Measurements from ENCODE around the gene CEACAM5.
"Not testable (repeated sequence)": the region's sequence is repeated elsewhere in the genome, so short reads cannot be mapped to it uniquely, and the experiment has no call there.

Gene CEACAM5

DNA sequence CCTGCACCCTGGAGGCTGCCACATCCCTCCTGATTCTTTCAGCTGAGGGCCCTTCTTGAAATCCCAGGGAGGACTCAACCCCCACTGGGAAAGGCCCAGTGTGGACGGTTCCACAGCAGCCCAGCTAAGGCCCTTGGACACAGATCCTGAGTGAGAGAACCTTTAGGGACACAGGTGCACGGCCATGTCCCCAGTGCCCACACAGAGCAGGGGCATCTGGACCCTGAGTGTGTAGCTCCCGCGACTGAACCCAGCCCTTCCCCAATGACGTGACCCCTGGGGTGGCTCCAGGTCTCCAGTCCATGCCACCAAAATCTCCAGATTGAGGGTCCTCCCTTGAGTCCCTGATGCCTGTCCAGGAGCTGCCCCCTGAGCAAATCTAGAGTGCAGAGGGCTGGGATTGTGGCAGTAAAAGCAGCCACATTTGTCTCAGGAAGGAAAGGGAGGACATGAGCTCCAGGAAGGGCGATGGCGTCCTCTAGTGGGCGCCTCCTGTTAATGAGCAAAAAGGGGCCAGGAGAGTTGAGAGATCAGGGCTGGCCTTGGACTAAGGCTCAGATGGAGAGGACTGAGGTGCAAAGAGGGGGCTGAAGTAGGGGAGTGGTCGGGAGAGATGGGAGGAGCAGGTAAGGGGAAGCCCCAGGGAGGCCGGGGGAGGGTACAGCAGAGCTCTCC is 6.9 kb upstream of the CEACAM5 start:
- DNase-seq, result no peak

DNA sequence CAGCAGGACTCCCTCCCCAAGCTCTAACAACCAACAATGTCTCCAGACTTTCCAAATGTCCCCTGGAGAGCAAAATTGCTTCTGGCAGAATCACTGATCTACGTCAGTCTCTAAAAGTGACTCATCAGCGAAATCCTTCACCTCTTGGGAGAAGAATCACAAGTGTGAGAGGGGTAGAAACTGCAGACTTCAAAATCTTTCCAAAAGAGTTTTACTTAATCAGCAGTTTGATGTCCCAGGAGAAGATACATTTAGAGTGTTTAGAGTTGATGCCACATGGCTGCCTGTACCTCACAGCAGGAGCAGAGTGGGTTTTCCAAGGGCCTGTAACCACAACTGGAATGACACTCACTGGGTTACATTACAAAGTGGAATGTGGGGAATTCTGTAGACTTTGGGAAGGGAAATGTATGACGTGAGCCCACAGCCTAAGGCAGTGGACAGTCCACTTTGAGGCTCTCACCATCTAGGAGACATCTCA is 6.2 kb upstream of the CEACAM5 start:
- no peak for DNase-seq

DNA sequence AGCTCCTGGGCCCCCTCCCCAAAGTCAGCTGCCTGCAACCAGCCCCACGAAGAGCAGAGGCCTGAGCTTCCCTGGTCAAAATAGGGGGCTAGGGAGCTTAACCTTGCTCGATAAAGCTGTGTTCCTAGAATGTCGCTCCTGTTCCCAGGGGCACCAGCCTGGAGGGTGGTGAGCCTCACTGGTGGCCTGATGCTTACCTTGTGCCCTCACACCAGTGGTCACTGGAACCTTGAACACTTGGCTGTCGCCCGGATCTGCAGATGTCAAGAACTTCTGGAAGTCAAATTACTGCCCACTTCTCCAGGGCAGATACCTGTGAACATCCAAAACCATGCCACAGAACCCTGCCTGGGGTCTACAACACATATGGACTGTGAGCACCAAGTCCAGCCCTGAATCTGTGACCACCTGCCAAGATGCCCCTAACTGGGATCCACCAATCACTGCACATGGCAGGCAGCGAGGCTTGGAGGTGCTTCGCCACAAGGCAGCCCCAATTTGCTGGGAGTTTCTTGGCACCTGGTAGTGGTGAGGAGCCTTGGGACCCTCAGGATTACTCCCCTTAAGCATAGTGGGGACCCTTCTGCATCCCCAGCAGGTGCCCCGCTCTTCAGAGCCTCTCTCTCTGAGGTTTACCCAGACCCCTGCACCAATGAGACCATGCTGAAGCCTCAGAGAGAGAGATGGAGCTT is 4.7 kb upstream of the CEACAM5 start:
- DNase-seq, result no peak

DNA sequence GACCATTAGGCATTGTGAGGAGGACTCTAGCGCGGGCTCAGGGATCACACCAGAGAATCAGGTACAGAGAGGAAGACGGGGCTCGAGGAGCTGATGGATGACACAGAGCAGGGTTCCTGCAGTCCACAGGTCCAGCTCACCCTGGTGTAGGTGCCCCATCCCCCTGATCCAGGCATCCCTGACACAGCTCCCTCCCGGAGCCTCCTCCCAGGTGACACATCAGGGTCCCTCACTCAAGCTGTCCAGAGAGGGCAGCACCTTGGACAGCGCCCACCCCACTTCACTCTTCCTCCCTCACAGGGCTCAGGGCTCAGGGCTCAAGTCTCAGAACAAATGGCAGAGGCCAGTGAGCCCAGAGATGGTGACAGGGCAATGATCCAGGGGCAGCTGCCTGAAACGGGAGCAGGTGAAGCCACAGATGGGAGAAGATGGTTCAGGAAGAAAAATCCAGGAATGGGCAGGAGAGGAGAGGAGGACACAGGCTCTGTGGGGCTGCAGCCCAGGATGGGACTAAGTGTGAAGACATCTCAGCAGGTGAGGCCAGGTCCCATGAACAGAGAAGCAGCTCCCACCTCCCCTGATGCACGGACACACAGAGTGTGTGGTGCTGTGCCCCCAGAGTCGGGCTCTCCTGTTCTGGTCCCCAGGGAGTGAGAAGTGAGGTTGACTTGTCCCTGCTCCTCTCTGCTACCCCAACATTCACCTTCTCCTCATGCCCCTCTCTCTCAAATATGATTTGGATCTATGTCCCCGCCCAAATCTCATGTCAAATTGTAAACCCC is 2.8 kb upstream of the CEACAM5 start:
- no peak for DNase-seq

DNA sequence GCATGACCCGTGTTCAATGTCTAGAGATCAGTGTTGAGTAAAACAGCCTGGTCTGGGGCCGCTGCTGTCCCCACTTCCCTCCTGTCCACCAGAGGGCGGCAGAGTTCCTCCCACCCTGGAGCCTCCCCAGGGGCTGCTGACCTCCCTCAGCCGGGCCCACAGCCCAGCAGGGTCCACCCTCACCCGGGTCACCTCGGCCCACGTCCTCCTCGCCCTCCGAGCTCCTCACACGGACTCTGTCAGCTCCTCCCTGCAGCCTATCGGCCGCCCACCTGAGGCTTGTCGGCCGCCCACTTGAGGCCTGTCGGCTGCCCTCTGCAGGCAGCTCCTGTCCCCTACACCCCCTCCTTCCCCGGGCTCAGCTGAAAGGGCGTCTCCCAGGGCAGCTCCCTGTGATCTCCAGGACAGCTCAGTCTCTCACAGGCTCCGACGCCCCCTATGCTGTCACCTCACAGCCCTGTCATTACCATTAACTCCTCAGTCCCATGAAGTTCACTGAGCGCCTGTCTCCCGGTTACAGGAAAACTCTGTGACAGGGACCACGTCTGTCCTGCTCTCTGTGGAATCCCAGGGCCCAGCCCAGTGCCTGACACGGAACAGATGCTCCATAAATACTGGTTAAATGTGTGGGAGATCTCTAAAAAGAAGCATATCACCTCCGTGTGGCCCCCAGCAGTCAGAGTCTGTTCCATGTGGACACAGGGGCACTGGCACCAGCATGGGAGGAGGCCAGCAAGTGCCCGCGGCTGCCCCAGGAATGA is 1.5 kb upstream of the CEACAM5 start:
- peak; percentile 64 for DNase-seq

DNA sequence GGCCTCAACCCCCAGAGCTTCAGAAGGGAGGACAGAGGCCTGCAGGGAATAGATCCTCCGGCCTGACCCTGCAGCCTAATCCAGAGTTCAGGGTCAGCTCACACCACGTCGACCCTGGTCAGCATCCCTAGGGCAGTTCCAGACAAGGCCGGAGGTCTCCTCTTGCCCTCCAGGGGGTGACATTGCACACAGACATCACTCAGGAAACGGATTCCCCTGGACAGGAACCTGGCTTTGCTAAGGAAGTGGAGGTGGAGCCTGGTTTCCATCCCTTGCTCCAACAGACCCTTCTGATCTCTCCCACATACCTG is 969 bp upstream of the CEACAM5 start:
- DNase-seq, result no peak

DNA sequence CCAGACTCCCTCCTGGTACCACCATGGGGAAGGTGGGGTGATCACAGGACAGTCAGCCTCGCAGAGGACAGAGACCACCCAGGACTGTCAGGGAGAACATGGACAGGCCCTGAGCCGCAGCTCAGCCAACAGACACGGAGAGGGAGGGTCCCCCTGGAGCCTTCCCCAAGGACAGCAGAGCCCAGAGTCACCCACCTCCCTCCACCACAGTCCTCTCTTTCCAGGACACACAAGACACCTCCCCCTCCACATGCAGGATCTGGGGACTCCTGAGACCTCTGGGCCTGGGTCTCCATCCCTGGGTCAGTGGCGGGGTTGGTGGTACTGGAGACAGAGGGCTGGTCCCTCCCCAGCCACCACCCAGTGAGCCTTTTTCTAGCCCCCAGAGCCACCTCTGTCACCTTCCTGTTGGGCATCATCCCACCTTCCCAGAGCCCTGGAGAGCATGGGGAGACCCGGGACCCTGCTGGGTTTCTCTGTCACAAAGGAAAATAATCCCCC is 505 bp upstream of the CEACAM5 start:
- no peak for DNase-seq

DNA sequence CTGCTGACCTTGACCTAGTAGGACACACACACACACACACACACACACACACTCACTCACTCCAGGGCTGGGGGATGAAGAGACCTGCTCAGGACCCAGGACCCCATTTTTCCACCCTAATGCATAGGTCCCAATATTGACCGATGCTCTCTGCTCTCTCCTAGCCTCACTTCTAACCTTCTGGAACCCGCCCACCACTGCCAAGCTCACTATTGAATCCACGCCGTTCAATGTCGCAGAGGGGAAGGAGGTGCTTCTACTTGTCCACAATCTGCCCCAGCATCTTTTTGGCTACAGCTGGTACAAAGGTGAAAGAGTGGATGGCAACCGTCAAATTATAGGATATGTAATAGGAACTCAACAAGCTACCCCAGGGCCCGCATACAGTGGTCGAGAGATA is 1.1 kb downstream of the CEACAM5 start:
- not testable (repeated sequence) for DNase-seq

DNA sequence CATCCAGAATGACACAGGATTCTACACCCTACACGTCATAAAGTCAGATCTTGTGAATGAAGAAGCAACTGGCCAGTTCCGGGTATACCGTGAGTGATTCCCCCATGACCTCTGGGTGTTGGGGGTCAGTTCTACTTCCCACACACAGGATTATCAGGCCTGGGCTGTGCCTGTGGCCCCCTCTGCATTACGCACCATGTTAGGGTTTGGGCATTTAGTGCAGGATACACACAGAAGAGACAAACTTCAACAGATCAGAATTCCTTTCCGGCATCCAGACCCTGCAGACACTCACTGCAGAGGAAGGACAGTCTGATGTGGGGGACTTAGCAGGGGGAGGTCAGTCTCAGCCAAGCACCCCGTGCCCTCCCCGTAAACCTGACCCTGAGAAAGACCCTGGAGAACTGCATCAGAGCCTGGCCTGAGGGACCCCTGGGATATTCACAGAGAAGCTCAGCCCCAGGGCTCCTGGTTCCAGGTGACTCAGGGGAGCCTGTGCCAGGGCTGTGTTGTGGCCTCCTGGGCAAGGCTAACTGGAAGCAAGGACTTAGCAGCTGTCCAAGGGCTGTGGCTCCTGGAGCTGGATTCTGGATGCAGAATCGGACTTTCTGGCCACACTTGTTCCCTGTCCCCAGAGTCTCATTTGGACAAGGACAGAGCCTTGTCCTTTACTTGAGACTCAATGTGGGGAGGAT is 1.7 kb downstream of the CEACAM5 start:
- DNase-seq, result no peak

DNA sequence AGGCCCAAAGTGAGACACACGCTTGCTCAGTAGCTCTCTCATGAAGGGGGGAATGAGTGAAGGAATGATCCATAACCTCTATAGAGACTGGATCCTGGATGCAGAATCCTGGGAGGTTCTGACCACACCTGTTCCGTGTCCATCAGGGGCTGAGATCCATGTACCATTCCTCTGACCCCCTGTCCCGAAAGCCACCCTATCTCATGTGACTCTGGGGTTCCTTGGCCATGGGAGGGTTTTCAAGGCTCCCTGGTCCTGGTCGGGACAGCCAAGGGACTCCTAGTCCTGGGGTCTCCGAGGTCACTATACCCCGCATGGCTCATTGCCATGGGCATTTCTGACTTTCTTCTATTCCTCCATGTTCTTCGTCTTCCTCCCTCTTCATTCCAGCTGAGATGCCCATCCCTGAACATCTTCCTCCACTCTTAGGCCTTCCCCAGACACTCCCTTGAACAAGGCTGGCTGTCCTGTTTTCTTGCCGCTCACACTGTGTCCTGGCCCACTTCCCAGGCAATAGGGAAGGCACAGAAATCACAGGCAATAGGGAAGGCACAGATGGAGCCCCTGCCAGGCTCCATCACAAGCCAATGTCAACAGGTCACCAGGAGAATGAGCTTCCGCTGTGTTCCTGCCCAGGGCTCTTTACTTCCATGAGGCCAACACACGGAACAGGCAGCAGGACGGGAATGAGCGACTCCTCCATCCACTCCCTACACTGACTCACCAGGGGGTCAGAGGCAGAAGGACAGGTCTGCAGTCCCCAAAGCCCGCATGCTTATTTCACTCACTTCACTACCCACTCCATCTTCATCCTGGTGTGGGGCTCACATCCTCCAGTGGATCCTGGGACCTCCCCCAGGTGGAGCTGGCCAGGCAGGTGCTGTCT is 3.2 kb downstream of the CEACAM5 start:
- DNase-seq, result no peak

DNA sequence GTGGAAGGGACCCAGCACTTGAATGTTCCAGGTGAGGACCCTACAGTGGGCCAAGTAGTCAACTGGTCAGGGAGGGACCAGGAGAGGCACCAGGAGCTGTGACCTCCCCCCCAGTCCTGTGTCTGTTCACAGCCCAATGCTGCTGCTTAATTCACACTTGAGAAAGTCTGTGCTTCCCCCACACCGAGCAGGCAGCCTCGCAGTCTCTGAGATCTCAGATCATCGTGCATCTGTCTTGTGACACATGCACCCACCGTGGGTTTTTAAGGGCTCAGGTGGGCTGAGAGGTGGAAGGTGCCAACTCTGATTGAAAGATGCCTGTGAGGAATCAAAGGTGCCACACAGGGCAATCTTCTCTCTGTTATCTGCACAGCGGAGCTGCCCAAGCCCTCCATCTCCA is 6.2 kb downstream of the CEACAM5 start:
- no peak for DNase-seq

DNA sequence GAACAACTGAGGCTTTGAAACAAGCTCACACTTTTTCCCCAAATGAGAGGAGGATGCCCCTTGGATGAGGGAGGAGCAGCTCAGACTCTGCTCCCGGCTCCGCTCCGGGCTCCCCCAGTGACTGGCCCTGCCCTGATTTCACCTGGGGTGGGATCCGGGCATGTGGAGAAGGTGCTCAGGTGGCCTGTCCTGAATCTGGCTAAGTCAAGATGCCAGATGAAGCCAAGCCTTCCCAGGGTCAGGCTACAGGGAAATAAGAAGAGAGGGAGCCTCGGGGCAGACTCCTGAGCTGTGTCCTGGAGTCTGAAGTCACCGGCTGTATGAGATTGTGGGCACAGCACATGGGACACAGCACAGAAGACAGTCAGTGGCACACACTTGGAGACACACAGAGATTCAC is 10.3 kb downstream of the CEACAM5 start:
- DNase-seq, result no peak

DNA sequence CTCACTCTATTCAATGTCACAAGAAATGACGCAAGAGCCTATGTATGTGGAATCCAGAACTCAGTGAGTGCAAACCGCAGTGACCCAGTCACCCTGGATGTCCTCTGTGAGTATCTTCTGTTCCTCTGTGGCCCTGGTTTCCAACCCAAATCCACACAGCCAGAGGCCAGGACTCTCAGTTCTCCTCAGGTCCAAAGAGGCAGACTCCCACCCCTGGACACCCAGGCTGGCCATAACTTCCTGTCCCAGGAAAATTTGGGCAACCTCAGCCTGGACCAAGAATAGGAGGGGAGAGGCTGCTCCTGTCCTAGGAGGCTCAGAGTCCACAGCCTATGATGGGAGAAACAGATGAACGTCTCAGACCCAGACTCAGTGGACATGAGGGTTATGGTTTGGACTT is 11.7 kb downstream of the CEACAM5 start:
- no peak for DNase-seq

DNA sequence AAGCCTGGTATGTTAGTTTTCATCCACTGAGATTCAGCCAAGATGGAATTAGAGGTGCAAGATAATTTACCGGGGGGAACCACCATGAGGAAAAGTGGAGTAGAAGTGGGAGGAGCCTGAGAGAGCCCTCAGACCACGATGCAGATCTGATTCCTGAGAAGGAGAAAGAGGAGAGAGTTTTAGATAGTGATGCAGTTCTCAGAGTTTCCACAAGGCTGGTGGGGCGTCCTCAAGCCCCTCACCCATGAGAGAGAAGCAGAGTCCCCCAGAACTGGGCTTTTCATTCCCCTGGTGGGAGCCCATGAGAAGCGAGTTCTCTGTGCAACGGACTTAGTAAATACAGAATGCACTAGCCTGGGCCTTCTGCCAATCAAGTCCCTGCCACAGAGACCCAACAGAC is 18.1 kb downstream of the CEACAM5 start:
- DNase-seq, result no peak

DNA sequence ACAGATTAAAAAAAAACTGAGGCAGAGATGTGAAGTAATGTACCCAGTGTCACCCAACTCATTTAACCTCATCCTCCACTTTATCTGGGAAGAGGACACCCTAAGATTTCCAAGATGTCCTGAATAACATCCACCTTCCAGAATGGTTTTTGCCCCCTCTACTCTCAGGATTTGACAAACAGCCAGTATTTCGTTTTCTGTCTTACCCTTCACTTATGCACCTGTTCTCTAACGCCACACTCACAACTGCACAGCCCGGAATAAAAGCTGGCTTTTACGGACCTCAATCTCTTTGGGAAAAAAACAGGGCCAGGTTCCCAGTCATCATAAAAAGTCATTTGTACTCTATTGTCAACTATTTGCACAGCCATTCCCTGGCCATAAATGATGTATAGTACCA is 25.7 kb downstream of the CEACAM5 start:
- DNase-seq, result no peak

DNA sequence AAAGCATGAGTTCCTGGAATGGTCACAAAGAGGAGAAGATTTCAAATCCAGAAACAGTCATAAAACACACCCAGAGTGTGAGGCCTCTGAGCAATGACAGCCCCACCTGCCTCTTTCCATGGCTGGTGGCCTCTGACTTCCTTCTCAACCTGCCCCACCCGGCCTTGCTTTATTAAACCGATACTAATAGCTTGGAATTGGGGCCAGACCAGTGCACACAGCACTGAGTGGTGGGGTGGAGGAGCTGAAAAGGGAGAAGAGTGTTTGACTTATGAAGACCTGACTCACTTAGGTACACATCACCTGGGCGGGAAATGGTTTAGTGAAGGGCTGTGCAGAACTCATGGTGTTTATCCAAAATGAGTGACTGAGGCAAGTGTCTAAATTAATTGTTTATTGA is 26.2 kb downstream of the CEACAM5 start:
- DNase-seq, result no peak

DNA sequence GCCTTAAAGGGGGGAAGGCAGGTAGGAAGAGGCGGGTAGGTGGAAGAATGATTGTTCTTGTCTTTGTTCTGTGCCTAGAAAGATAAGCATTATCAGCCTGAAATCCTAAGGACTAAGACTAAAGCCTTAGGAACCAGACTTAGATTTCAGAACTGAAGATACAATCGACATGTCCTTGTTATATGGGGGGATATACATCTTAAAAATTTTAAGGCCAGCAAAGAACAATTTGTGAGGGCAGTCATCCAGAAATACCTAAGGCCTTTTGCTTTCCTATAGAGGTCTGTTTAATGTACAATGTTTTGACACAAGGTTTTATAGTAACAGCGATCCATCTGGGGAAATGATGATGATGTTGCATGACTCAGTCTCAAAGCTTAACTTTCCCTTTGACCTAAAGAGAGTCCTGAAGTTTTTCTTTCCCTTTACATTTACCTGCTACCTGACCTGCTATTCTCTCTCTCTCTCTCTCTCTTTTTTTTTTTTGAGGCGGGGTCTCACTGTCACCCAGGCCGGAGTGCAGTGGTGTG is 26.7 kb downstream of the CEACAM5 start:
- DNase-seq, result no peak

DNA sequence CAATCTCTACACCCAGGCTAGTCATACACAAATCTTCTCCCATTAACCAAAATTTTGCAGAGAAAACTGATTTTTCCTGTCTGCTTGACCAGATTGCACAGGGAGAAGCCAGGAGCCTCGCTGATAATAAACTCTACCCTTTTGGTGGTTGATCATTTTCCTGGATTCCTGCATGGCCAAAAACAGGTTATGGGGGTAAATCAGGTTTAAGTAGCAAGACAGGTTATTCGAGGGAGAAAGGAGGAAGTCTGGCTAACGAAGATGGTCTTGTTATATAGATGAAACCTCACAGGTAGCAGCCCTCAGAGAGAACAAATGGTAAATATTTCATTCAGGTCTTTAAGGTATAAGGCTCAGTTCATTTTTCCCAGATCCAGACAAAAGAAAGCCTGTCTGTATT is 30.9 kb downstream of the CEACAM5 start:
- no peak for DNase-seq

DNA sequence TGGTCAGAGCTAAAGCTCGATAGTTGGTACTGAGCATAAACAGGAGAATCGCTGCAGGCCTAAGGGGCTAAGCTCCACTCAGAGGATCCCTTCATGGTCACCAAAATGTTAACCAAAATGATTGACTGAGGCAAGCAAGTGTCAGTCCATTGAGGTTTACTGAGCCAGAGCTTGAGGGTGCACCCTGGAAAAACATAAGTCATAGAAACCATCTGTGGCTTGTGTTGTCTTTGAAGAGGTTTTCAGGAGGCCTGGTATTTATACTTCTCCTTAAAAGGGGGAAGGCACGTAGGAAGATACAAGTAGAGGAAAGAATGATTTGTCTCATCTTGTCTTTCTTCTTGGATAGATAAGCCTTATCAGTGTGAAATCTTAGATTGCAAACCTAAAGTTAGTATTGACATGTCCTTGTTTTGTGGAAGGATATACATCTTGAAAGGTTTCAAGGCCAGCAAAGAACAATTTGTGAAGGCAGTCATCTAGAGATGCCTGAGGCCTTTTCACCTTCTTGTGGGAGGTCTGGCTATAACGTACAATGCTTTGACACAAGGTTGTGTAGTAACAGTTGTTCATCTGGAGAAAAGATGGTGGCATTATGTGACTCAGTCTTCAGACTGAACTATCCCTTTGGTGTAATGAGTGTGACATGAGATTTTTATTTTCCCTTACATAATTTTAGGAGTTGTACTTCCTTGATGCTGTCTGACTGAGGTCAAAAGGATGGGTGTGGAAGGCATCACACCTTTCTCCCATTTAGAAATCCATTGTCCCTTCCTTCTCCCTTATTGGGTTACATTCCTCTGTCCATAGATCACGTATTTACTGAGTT is 32.2 kb downstream of the CEACAM5 start:
- DNase-seq, result no peak

DNA sequence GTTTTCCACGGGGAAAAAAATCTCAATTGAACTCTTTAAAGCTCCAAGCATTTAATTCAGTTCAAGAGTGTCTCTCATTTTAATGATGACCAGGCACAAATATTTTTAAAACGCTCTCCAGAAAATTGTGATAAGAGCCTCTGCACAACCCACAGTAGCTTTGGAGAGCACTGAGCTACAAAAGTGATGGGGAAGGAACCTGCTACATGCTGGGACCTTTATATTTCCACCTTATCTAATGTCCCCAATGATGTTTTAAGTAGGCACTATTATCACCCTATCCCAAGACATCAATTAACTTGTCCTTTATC is 32.8 kb downstream of the CEACAM5 start:
- no peak for DNase-seq

DNA sequence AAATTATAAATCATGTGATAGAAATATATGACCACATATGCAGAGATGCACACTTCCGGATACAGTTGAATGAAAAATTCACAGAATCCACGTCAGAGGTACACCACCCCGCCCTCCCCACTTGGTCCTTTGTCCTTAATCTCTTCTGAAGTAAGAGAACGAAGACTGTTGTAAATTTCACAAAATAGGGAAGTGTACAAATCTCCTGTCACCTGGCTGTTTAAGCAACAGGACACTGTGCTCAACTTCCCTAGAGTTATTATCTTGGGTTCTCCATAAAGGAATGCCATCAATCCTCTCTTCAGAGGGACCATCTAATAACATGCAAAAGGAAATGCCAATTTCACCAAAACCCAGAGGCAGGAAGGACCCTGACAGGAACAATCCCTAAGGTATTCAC is 36.4 kb downstream of the CEACAM5 start:
- DNase-seq, result no peak
